Endothelial cell of umbilical vein (primary cell): Measurements from ENCODE around the gene ADAM19. TPM values are rescaled to one million over a fixed set of nuclear protein-coding genes. Genes with fewer than 3 reads are reported as not detected.

ENCODE experiments used
- BruUV-seq: library from RNA; stranded (reverse); fragments of 400-500 nt; replicated peaks from 2 replicates; lab custom pipeline; 2021; lab: Mats Ljungman, UMichigan
- CTCF ChIA-PET: fragments of 300-600, 350-600 bp; sonication (Branson Sonifier 250); formaldehyde crosslinking; loops from one replicate; lab custom pipeline; 2021; ENCODE audit warnings: antibody characterized with exemption, inconsistent platforms; lab: Charles Lee
- POLR2A ChIA-PET: fragments of 300-600, 350-600 bp; sonication (Branson Sonifier 250); formaldehyde crosslinking; loops from one replicate; lab custom pipeline; 2021; ENCODE audit warnings: antibody characterized with exemption, inconsistent platforms; lab: Charles Lee
- DNase-seq: peaks from one replicate; pipeline ENCODE4 v3.0.0-alpha.2; 2011; ENCODE audit warnings: low read depth, low spot score
- FAIRE-seq: peaks from 2 replicates; lab custom pipeline; 2011; peaks lifted over from hg19 to GRCh38; lab: Jason Lieb, UNC
- H2AFZ ChIP-seq: 2 replicates; pipeline ENCODE4 v1.6.0; 2012; ENCODE audit warnings: low read depth, low read length, control low read depth, inconsistent platforms
- H3K27ac ChIP-seq: 2 replicates; pipeline ENCODE4 v1.5.1; 2011; ENCODE audit warnings: low read depth, mild to moderate bottlenecking, control low read depth, low read length, moderate library complexity; ENCODE audit not compliant: insufficient read depth
- H3K27me3 ChIP-seq, 2 experiments: 2 replicates each; pipeline versions ENCODE4 v1.6.0 to v1.6.1; 2011; ENCODE audit warnings: low read length in 2 of 2, mixed read lengths in 1 of 2; ENCODE audit not compliant: control insufficient read depth in 2 of 2, insufficient read depth in 2 of 2
- H3K36me3 ChIP-seq, 2 experiments: 2 replicates in 1 of 2; 3 replicates in 1 of 2; pipeline ENCODE4 v1.5.1; 2011; ENCODE audit warnings: low read length in 2 of 2, mild to moderate bottlenecking in 1 of 2, moderate library complexity in 1 of 2; ENCODE audit not compliant: control insufficient read depth in 2 of 2, insufficient read depth in 2 of 2; ENCODE audit errors: extremely low read depth in 1 of 2
- H3K4me1 ChIP-seq: 3 replicates; pipeline ENCODE4 v1.5.1; 2011; ENCODE audit warnings: mild to moderate bottlenecking, low read length; ENCODE audit not compliant: control insufficient read depth, insufficient read depth; ENCODE audit errors: extremely low read depth
- H3K4me2 ChIP-seq: 2 replicates; pipeline ENCODE4 v1.6.1; 2011; ENCODE audit warnings: low read length, control low read depth, mixed read lengths; ENCODE audit not compliant: insufficient read depth
- H3K4me3 ChIP-seq, 3 experiments: fragments of 200-600 bp in 1 of 3; sonication (generic), shearing (Covaris generic) in 1 of 3; replicated peaks in 1 of 3; 2 replicates each; pipeline ENCODE4 v1.5.1; 2011 to 2016; ENCODE audit warnings: control low read depth in 3 of 3, low read length in 3 of 3, mild to moderate bottlenecking in 2 of 3, inconsistent platforms in 1 of 3, low read depth in 1 of 3, moderate library complexity in 1 of 3; ENCODE audit not compliant: insufficient read depth in 1 of 3
- H3K79me2 ChIP-seq: 2 replicates; pipeline ENCODE4 v1.6.0; 2012; ENCODE audit warnings: low read length, inconsistent platforms; ENCODE audit not compliant: control insufficient read depth, insufficient read depth
- H3K9ac ChIP-seq: replicated peaks from 2 replicates; pipeline ENCODE3; 2011; ENCODE audit warnings: low read length, control low read depth; ENCODE audit not compliant: insufficient read depth; ENCODE audit errors: extremely low read depth
- H3K9me1 ChIP-seq: replicated peaks from 3 replicates; pipeline ENCODE4 v1.6.0; 2011; ENCODE audit warnings: mild to moderate bottlenecking, low read length; ENCODE audit not compliant: control insufficient read depth, insufficient read depth; ENCODE audit errors: extremely low read depth
- H3K9me3 ChIP-seq: replicated peaks from 2 replicates; pipeline ENCODE4 v1.5.1; 2012; ENCODE audit warnings: low read length, inconsistent platforms; ENCODE audit not compliant: control insufficient read depth, insufficient read depth
- H4K20me1 ChIP-seq: replicated peaks from 2 replicates; pipeline ENCODE3; 2011; ENCODE audit warnings: mild to moderate bottlenecking, low read length; ENCODE audit not compliant: control insufficient read depth, insufficient read depth; ENCODE audit errors: extremely low read depth
- CTCF ChIP-seq, 2 donors: IDR thresholded peaks; 1 replicate in 1 of 2; 2 replicates in 1 of 2; pipeline ENCODE4 v1.5.1; 2011; ENCODE audit warnings: low read length in 2 of 2, mild to moderate bottlenecking in 2 of 2, moderate library complexity in 2 of 2, control low read depth in 1 of 2, inconsistent platforms in 1 of 2, low read depth in 1 of 2; ENCODE audit not compliant: insufficient read depth in 1 of 2; ENCODE audit errors: extremely low read depth in 1 of 2
- EZH2 ChIP-seq: IDR thresholded peaks from 2 replicates; pipeline ENCODE4 v1.6.1; 2012; ENCODE audit warnings: borderline replicate concordance, low read depth, mild to moderate bottlenecking, moderate library complexity, low read length, inconsistent platforms; ENCODE audit not compliant: severe bottlenecking
- FOS ChIP-seq: IDR thresholded peaks from 2 replicates; pipeline ENCODE4 v1.6.1; 2011; ENCODE audit warnings: mild to moderate bottlenecking, low read length, moderate library complexity, borderline replicate concordance; ENCODE audit not compliant: insufficient read depth
- GATA2 ChIP-seq: IDR thresholded peaks from 2 replicates; pipeline ENCODE4 v1.7.0; 2011; ENCODE audit warnings: low read depth, mild to moderate bottlenecking, moderate library complexity, mixed read lengths, low read length; ENCODE audit not compliant: insufficient read length, insufficient read depth
- JUN ChIP-seq: IDR thresholded peaks from 2 replicates; pipeline ENCODE4 v1.6.1; 2011; ENCODE audit warnings: borderline replicate concordance, low read depth; ENCODE audit not compliant: insufficient read length, insufficient read depth
- MYC ChIP-seq: IDR thresholded peaks from one replicate; pipeline ENCODE4 v1.6.1; 2011; ENCODE audit warnings: mild to moderate bottlenecking, low read depth, low read length
- POLR2A ChIP-seq: IDR thresholded peaks from 2 replicates; pipeline ENCODE4 v1.6.1; 2012; ENCODE audit warnings: low read depth, mild to moderate bottlenecking, control low read depth, low read length
- POLR2AphosphoS5 ChIP-seq: IDR thresholded peaks from 2 replicates; pipeline ENCODE4 v1.6.1; 2012; ENCODE audit warnings: low read depth, mild to moderate bottlenecking, control low read depth, low read length, moderate library complexity; ENCODE audit not compliant: insufficient read depth
- dilution Hi-C: fragments of 300-500 bp; cut with MboI; formaldehyde crosslinking; loops from one replicate; pipeline ENCODE4 v1.15.0; 2019; ENCODE audit warnings: low sequenced_read_pairs; ENCODE audit not compliant: extremely low pct_ligation_motif_present
- intact Hi-C: fragments of 100-400 bp; cut with micrococcal nuclease; formaldehyde crosslinking; loops from one replicate; pipeline ENCODE4 v1.10.0; 2022
- polyA plus RNA-seq, 4 experiments: library from polyadenylated mRNA; depleted of rRNA in 3 of 4; stranded (reverse) in 3 of 4; unstranded in 1 of 4; fragments of >200 nt; gene quantifications; 2 replicates each; pipeline versions ENCODE4 v1.2.1 to v1.2.3, GENCODE V29; 2011 to 2012; ENCODE audit warnings: missing spikeins in 1 of 4
- total RNA-seq: library from RNA; stranded (reverse); gene quantifications from 2 replicates; pipeline ENCODE4 v1.2.3, GENCODE V29; 2021
- TF ChIP-seq, protein P1 (sequence below): IDR thresholded peaks from 2 replicates; pipeline ENCODE4 v1.6.1; 2011; ENCODE audit not compliant: insufficient read depth, insufficient read length

ADAM19 gene
- total and polyA plus RNA-seq, 2 donors (not counting 3 experiments of a cell fraction or from before 2014, with no cell fraction given): 10.0 to 22.6 TPM

- POLR2A ChIA-PET: no interaction called here
- FAIRE-seq (no peak), DNase-seq (no peak)
- no peak overlapping the region for H2AFZ ChIP-seq
- no peaks in the 10 kb centered on the region for H3K9me1 ChIP-seq
- no peaks in the 10 kb centered on the region for H3K9me3 ChIP-seq
- no peak overlapping the region for H3K27ac ChIP-seq
- no peak for TF ChIP-seq EZH2
- no peak for TF ChIP-seq POLR2AphosphoS5
- no peak for TF ChIP-seq POLR2A
- TF ChIP-seq, protein P1, sequence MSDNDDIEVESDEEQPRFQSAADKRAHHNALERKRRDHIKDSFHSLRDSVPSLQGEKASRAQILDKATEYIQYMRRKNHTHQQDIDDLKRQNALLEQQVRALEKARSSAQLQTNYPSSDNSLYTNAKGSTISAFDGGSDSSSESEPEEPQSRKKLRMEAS: no peak
- TF ChIP-seq MYC: no peak
- TF ChIP-seq GATA2: no peak
- TF ChIP-seq JUN: no peak
- TF ChIP-seq FOS: no peak
- TF ChIP-seq CTCF (IDR thresholded peaks at IDR 0.05; ENCODE audit: extremely low read depth in 1 of 2, insufficient read depth in 1 of 2, low read depth in 1 of 2, low read length in 2 of 2): no peak
- CTCF ChIA-PET: no interaction called here
- no TSS peak for BruUV-seq
- no peaks in the 10 kb centered on the region for H3K36me3 ChIP-seq
- no peak overlapping the region for H3K4me2 ChIP-seq
- dilution Hi-C loops (no loop called here), intact Hi-C loops (no loop called here)
- peaks cover 20% of the 10 kb centered on the region for H3K4me1 ChIP-seq
- H3K79me2 ChIP-seq: no peaks in the 10 kb centered on the region
- H3K9ac ChIP-seq: no peak overlapping the region
- peaks cover 0 to 1% of the 10 kb centered on the region in 2 experiments for H3K27me3 ChIP-seq
- H4K20me1 ChIP-seq: no peaks in the 10 kb centered on the region
- H3K4me3 ChIP-seq: no peak overlapping the region
Observed at GRCh38 chr5:157556615-157557418, 18.8 kb downstream of the ADAM19 start.
